Liver (tissue), 9 donors: ENCODE data around the gene KRT81. TPM values are rescaled to one million over a fixed set of nuclear protein-coding genes. Genes with fewer than 3 reads are reported as not detected.

Experiments
- DNase-seq: peaks from one replicate; pipeline ENCODE4 v3.0.0-alpha.2; 2017; ENCODE audit warnings: low spot score
- H3K27ac ChIP-seq, 2 donors: one replicate each; pipeline ENCODE4 v1.7.0; 2013; ENCODE audit warnings: inconsistent platforms in 2 of 2, low read length in 2 of 2, control low read depth in 1 of 2, low read depth in 1 of 2, mild to moderate bottlenecking in 1 of 2
- H3K27me3 ChIP-seq, 4 donors: one replicate each; pipeline versions ENCODE4 v1.6.1 to v1.7.0; 2013; ENCODE audit warnings: low read length in 3 of 4, inconsistent platforms in 1 of 4, mild to moderate bottlenecking in 1 of 4, moderate library complexity in 1 of 4; ENCODE audit not compliant: control insufficient read depth in 4 of 4, insufficient read depth in 4 of 4
- H3K36me3 ChIP-seq, 4 donors: one replicate each; pipeline versions ENCODE4 v1.6.1 to v1.7.0; 2013; ENCODE audit warnings: low read length in 3 of 4, mild to moderate bottlenecking in 3 of 4, low read depth in 1 of 4, moderate library complexity in 1 of 4; ENCODE audit not compliant: control insufficient read depth in 4 of 4, insufficient read depth in 3 of 4
- H3K4me1 ChIP-seq, 4 donors: one replicate each; pipeline versions ENCODE4 v1.6.1 to v1.7.0; 2013; ENCODE audit warnings: low read length in 3 of 4, mild to moderate bottlenecking in 3 of 4, moderate library complexity in 1 of 4; ENCODE audit not compliant: control insufficient read depth in 4 of 4, insufficient read depth in 4 of 4
- H3K4me3 ChIP-seq, 3 donors: one replicate each; pipeline versions ENCODE4 v1.6.1 to v1.7.0; 2013; ENCODE audit warnings: low read length in 3 of 3, control low read depth in 1 of 3, low read depth in 1 of 3, mild to moderate bottlenecking in 1 of 3
- H3K9ac ChIP-seq, 2 donors: one replicate each; pipeline ENCODE4 v1.7.0; 2013; ENCODE audit warnings: low read length in 2 of 2, mild to moderate bottlenecking in 2 of 2, moderate library complexity in 2 of 2, control low read depth in 1 of 2, low read depth in 1 of 2
- H3K9me3 ChIP-seq, 4 donors: one replicate each; pipeline versions ENCODE4 v1.6.1 to v1.7.0; 2013; ENCODE audit warnings: low read length in 3 of 4; ENCODE audit not compliant: control insufficient read depth in 4 of 4
- CTCF ChIP-seq: fragments of 150-350 bp; IDR thresholded peaks from 2 replicates; pipeline ENCODE4 v1.5.1; 2017; ENCODE audit warnings: improper control_type of control experiment, low read depth, low read length; ENCODE audit not compliant: missing input control
- EGR1 ChIP-seq, 2 donors: IDR thresholded peaks; 2 replicates each; pipeline ENCODE4 v1.6.1; 2016 to 2018; ENCODE audit warnings: antibody characterized with exemption in 2 of 2, low read depth in 2 of 2
- FOXA1 ChIP-seq: IDR thresholded peaks from 2 replicates; pipeline ENCODE4 v1.6.1; 2016; ENCODE audit warnings: antibody characterized with exemption
- FOXA2 ChIP-seq: IDR thresholded peaks from 2 replicates; pipeline ENCODE4 v1.6.1; 2016; ENCODE audit warnings: antibody characterized with exemption
- GABPA ChIP-seq, 2 donors: IDR thresholded peaks in 1 of 2; conservative IDR thresholded peaks in 1 of 2; 2 replicates each; pipeline ENCODE4 v1.6.1; 2016; ENCODE audit warnings: antibody characterized with exemption in 2 of 2, mild to moderate bottlenecking in 1 of 2, moderate library complexity in 1 of 2
- HNF4G ChIP-seq: IDR thresholded peaks from 2 replicates; pipeline ENCODE4 v1.6.1; 2016; ENCODE audit warnings: antibody characterized with exemption
- JUND ChIP-seq, 2 donors: IDR thresholded peaks; 2 replicates each; pipeline ENCODE4 v1.6.1; 2016; ENCODE audit warnings: antibody characterized with exemption in 2 of 2
- NR2F2 ChIP-seq: IDR thresholded peaks from 2 replicates; pipeline ENCODE4 v1.6.1; 2016; ENCODE audit warnings: antibody characterized with exemption
- RAD21 ChIP-seq, 2 donors: IDR thresholded peaks; 2 replicates each; pipeline ENCODE4 v1.6.1; 2016; ENCODE audit warnings: antibody characterized with exemption in 2 of 2, mild to moderate bottlenecking in 2 of 2
- RXRA ChIP-seq, 2 donors: IDR thresholded peaks; 2 replicates each; pipeline ENCODE4 v1.6.1; 2017 to 2018; ENCODE audit warnings: antibody characterized with exemption in 2 of 2, mild to moderate bottlenecking in 1 of 2
- SP1 ChIP-seq: IDR thresholded peaks from 2 replicates; pipeline ENCODE4 v1.6.1; 2018; ENCODE audit warnings: antibody characterized with exemption, mild to moderate bottlenecking
- TAF1 ChIP-seq: conservative IDR thresholded peaks from 2 replicates; pipeline ENCODE4 v1.6.1; 2016; ENCODE audit warnings: antibody characterized with exemption, mild to moderate bottlenecking
- YY1 ChIP-seq: IDR thresholded peaks from 2 replicates; pipeline ENCODE4 v1.6.1; 2016; ENCODE audit warnings: antibody characterized with exemption, mild to moderate bottlenecking
- ZBTB33 ChIP-seq: IDR thresholded peaks from 2 replicates; pipeline ENCODE4 v1.6.1; 2016; ENCODE audit warnings: antibody characterized with exemption
- WGBS: extraction: QIAGEN DNeasy Blood & Tissue Kit; methylation state at CpG from one replicate; pipeline ENCODE4 v1.1.7; 2013; 5-methylcytosine and 5-hydroxymethylcytosine counted together
- polyA plus RNA-seq, 2 donors: library from polyadenylated mRNA; stranded (reverse) in 1 of 2; unstranded in 1 of 2; fragments of 200-250 nt in 1 of 2; fragments of >200 nt in 1 of 2; fragmentation: Nextera tagmentation in 1 of 2; extraction: Ambion mirVana in 1 of 2; gene quantifications; one replicate each; pipeline versions ENCODE4 v1.2.1 to v1.2.3, GENCODE V29; 2013 to 2015
- total RNA-seq, 2 donors: library from RNA; depleted of rRNA; stranded (reverse); fragments of >200 nt; gene quantifications; one replicate each; pipeline ENCODE4 v1.2.3, GENCODE V29; 2014
- TF ChIP-seq, protein P1 (sequence below): IDR thresholded peaks from 2 replicates; pipeline ENCODE4 v1.6.1; 2016; ENCODE audit warnings: antibody characterized with exemption
- TF ChIP-seq, protein P2 (sequence below): IDR thresholded peaks from 2 replicates; pipeline ENCODE4 v1.6.1; 2016; ENCODE audit warnings: antibody characterized with exemption
- donor health status: healthy.
- donor health status: healthy.
- donor health status: healthy.
- donor health status: healthy.
- donor health status: healthy.

KRT81 gene
- total and polyA plus RNA-seq, 4 donors = not detected

GRCh38 chr12:52254180-52254964 is 37.0 kb downstream of the KRT81 start:
- Histone ChIP-seq H3K27me3 (peaks cover 2 to 16% (median 6%) of the 10 kb centered on the region in 4 donors), H3K27ac (no peak overlapping the region), H3K4me1 (peaks cover 0 to 5% (median 0%) of the 10 kb centered on the region in 4 donors), H3K4me3 (no peak overlapping the region), H3K36me3 (no peaks in the 10 kb centered on the region), H3K9ac (no peak overlapping the region), H3K9me3 (no peaks in the 10 kb centered on the region)
- WGBS = 88% methylated on average over 10 of the region's 10 CpGs
- DNase-seq = no peak
- TF ChIP-seq ZBTB33 = no peak

DNA sequence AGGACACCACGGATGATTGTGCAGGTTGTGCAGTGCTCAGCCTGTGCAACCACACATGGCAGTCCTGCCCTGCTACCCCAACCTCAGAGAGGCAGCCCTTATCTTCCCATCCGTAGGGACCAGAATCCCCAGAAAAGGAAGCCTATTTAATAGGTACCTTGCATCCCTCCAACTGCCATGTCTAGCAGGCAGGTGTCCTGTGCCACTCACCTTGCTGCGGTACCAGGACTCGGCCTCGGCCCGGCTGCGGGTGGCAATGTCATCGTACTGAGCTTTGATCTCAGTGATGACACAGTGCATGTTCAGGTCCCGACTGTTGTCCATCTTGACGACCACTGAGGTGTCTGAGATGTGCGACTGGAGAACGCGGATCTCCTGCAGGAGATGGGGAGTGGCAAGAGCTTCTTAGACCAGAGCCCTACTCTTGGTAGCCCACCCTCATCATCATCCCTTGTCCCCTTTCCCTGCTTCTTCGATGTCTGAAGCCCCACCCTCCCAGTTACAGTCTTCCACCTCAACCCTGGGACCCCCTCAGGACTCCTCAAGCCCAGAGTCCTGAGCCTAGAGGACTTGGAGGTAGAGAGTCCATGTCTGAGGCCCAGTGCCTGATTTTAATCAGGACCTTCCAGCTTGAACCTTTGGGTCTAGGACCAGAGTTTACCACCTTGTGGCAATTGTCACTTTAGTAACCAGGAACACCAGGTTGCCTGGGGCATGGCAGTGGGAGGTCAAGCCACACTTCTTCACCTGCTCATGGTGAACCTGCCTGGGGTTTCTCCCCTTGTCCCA is 37.7 kb downstream of the KRT81 start:
- peaks cover under 1 to 20% (median 6%) of the 10 kb centered on the region in 4 donors for H3K27me3 ChIP-seq
- TF ChIP-seq RAD21 (IDR thresholded peaks at IDR 0.05) (no peak), FOXA1 (no peak), NR2F2 (no peak), EGR1 (IDR thresholded peaks at IDR 0.05; ENCODE audit: low read depth in 2 of 2) (no peak), HNF4G (no peak), SP1 (no peak), RXRA (IDR thresholded peaks at IDR 0.05) (no peak), TAF1 (no peak)
- H3K4me1 ChIP-seq = peaks cover 0 to 4% (median 0%) of the 10 kb centered on the region in 4 donors
- H3K9ac ChIP-seq = no peak overlapping the region
- H3K4me3 ChIP-seq = no peak overlapping the region
- H3K36me3 ChIP-seq = no peaks in the 10 kb centered on the region
- no peak overlapping the region for H3K27ac ChIP-seq
- 92% methylated on average over 14 of the region's 14 CpGs for WGBS
- no peak for DNase-seq
- H3K9me3 ChIP-seq = no peaks in the 10 kb centered on the region

- DNase-seq = no peak
- peaks cover 0 to 18% (median 6%) of the 10 kb centered on the region in 4 donors for H3K27me3 ChIP-seq
- H3K4me1 ChIP-seq = no peaks in the 10 kb centered on the region
- H3K9me3 ChIP-seq = no peaks in the 10 kb centered on the region
- no peak overlapping the region for H3K4me3 ChIP-seq
- no peak overlapping the region for H3K9ac ChIP-seq
- 95% methylated on average over 11 of the region's 11 CpGs for WGBS
- H3K27ac ChIP-seq = no peak overlapping the region
- no peaks in the 10 kb centered on the region for H3K36me3 ChIP-seq
- TF ChIP-seq NR2F2 (no peak), GABPA (IDR thresholded peaks at IDR 0.05 in 1 of 2, conservative IDR thresholded peaks at IDR 0.05 in 1 of 2) (no peak), RXRA (IDR thresholded peaks at IDR 0.05) (no peak), CTCF (no peak), RAD21 (IDR thresholded peaks at IDR 0.05) (no peak), FOXA1 (no peak), YY1 (no peak), HNF4G (no peak), FOXA2 (no peak), JUND (IDR thresholded peaks at IDR 0.05) (no peak), ZBTB33 (no peak), TAF1 (no peak), EGR1 (IDR thresholded peaks at IDR 0.05; ENCODE audit: low read depth in 2 of 2) (no peak), SP1 (no peak)
- TF ChIP-seq, protein P1, sequence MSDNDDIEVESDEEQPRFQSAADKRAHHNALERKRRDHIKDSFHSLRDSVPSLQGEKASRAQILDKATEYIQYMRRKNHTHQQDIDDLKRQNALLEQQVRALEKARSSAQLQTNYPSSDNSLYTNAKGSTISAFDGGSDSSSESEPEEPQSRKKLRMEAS = no peak
- TF ChIP-seq, protein P2, sequence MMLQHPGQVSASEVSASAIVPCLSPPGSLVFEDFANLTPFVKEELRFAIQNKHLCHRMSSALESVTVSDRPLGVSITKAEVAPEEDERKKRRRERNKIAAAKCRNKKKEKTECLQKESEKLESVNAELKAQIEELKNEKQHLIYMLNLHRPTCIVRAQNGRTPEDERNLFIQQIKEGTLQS = no peak
Measured at GRCh38 chr12:52252728-52253343, 38.5 kb downstream of the KRT81 start.
